Endodermal cell (in vitro differentiated cells): ENCODE measurements around the gene SPIRE2. TPM values are rescaled to one million over a fixed set of nuclear protein-coding genes. Genes with fewer than 3 reads are reported as not detected.
A peak's percentile ranks its signal among the peaks of the same experiment; 100 is the strongest.

Source experiments
- DNase-seq: peaks from one replicate; pipeline ENCODE4 v3.0.0-alpha.2; 2017
- H3K27ac ChIP-seq: 2 replicates; pipeline ENCODE4 v1.5.1; 2013; ENCODE audit warnings: mild to moderate bottlenecking, low read depth, low read length, moderate library complexity
- H3K27me3 ChIP-seq: 2 replicates; pipeline ENCODE4 v1.6.1; 2013; ENCODE audit warnings: mild to moderate bottlenecking, low read length, moderate library complexity; ENCODE audit not compliant: insufficient read depth, control insufficient read depth, poor library complexity, severe bottlenecking
- H3K36me3 ChIP-seq: 2 replicates; pipeline ENCODE4 v1.7.0; 2013; ENCODE audit warnings: mild to moderate bottlenecking, low read length, moderate library complexity; ENCODE audit not compliant: control insufficient read depth, insufficient read depth
- H3K4me1 ChIP-seq: one replicate; pipeline ENCODE4 v1.7.0; 2013; ENCODE audit warnings: low read length; ENCODE audit not compliant: control insufficient read depth, insufficient read depth
- H3K4me3 ChIP-seq: 2 replicates; pipeline ENCODE4 v1.5.1; 2013; ENCODE audit warnings: mild to moderate bottlenecking, low read length, moderate library complexity
- H3K9ac ChIP-seq: 2 replicates; pipeline ENCODE4 v1.6.1; 2013; ENCODE audit warnings: mild to moderate bottlenecking, low read length, moderate library complexity; ENCODE audit not compliant: poor library complexity, severe bottlenecking; ENCODE audit errors: extremely low read depth
- H3K9me3 ChIP-seq: 2 replicates; pipeline ENCODE4 v1.6.1; 2013; ENCODE audit warnings: mild to moderate bottlenecking, low read length, moderate library complexity; ENCODE audit not compliant: control insufficient read depth
- H3K27ac Mint-ChIP-seq: 2 replicates; pipeline ENCODE4 v1.8.0; 2020; ENCODE audit warnings: mixed read lengths
- H3K27me3 Mint-ChIP-seq: 2 replicates; pipeline ENCODE4 v1.8.0; 2021; ENCODE audit warnings: mild to moderate bottlenecking, mixed read lengths; ENCODE audit not compliant: insufficient read depth
- H3K36me3 Mint-ChIP-seq: 2 replicates; pipeline ENCODE4 v1.8.0; 2020; ENCODE audit warnings: low read depth, mixed read lengths
- H3K4me1 Mint-ChIP-seq: 2 replicates; pipeline ENCODE4 v1.8.0; 2020; ENCODE audit warnings: mixed read lengths
- H3K4me3 Mint-ChIP-seq: 2 replicates; pipeline ENCODE4 v1.8.0; 2020; ENCODE audit warnings: mild to moderate bottlenecking, moderate library complexity, mixed read lengths
- H3K9me3 Mint-ChIP-seq: 2 replicates; pipeline ENCODE4 v1.8.0; 2020; ENCODE audit warnings: mild to moderate bottlenecking, mixed read lengths
- WGBS, 2 experiments: methylation state at CpG; one replicate each; pipeline versions ENCODE4 v1.1.5 to v1.1.7; 2013; ENCODE audit warnings: missing lambda C conversion rate in 2 of 2, mixed read lengths in 1 of 2; ENCODE audit not compliant: insufficient coverage in 1 of 2, insufficient read length in 1 of 2; 5-methylcytosine and 5-hydroxymethylcytosine counted together
- total RNA-seq, 2 donors: library from RNA; stranded (reverse); fragmentation: NEBNext Ultra II Directional in 1 of 2; extraction: Animal tissue kit (Norgen Biotek cat#: 25700) in 1 of 2; gene quantifications; 2 replicates in 1 of 2; 3 replicates in 1 of 2; pipeline ENCODE4 v1.2.1, GENCODE V29; 2021
- TF ChIP-seq, protein P1 (sequence below): fragments of 200-600 bp; sonication (generic); conservative IDR thresholded peaks from 2 replicates; pipeline ENCODE4 v1.5.0; 2021; ENCODE audit warnings: antibody characterized with exemption, mild to moderate bottlenecking

SPIRE2 gene
- total RNA-seq, 2 donors from 2014 or later = 12.8 to 12.9 TPM

DNA sequence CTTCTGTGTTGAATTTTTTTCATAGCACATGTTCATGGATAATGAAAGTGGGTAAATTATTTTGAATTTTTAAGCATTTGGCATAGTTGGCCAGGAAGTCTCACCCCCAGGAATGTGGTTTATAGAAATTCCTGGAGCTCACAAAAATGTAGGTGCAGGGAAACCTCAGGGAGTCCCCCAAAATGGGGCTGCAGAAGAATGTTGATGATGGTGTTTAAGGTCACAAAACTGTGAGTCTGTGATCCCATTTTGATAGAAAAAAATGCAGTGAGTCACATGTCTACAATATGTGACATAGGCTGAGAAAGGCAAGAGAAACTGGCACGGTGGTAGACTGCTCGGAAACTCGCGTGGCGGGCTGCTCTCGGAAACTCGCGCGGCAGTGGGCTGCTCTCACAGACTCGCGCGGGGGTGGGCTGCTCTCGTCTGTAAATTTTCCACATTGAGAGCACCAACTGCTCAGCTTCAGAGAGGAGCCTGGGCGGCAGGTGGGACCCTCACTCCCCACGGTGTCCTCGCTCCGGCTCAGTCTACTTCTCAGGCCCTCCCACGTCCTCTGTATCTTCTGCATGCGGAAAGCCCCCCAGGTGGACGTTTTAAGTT is 71.7 kb downstream of the SPIRE2 start:
- peaks cover 67% of the 10 kb centered on the region for H3K36me3 ChIP-seq
- H3K4me3 Mint-ChIP-seq = no peak overlapping the region

GRCh38 chr16:89900885-89901284 is 72.6 kb downstream of the SPIRE2 start:
- H3K9me3 Mint-ChIP-seq = peaks cover 2% of the 10 kb centered on the region
- WGBS, 2 experiments = 93 to 94% methylated on average over 14 to 17 of the region's 17 CpGs
- no peak overlapping the region for H3K4me3 Mint-ChIP-seq
- TF ChIP-seq, protein P1, sequence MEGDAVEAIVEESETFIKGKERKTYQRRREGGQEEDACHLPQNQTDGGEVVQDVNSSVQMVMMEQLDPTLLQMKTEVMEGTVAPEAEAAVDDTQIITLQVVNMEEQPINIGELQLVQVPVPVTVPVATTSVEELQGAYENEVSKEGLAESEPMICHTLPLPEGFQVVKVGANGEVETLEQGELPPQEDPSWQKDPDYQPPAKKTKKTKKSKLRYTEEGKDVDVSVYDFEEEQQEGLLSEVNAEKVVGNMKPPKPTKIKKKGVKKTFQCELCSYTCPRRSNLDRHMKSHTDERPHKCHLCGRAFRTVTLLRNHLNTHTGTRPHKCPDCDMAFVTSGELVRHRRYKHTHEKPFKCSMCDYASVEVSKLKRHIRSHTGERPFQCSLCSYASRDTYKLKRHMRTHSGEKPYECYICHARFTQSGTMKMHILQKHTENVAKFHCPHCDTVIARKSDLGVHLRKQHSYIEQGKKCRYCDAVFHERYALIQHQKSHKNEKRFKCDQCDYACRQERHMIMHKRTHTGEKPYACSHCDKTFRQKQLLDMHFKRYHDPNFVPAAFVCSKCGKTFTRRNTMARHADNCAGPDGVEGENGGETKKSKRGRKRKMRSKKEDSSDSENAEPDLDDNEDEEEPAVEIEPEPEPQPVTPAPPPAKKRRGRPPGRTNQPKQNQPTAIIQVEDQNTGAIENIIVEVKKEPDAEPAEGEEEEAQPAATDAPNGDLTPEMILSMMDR = no peak
- Histone ChIP-seq H3K36me3 (peaks cover 68% of the 10 kb centered on the region), H3K27me3 (no peaks in the 10 kb centered on the region), H3K9ac (no peak overlapping the region), H3K4me3 (no peak overlapping the region), H3K9me3 (no peaks in the 10 kb centered on the region), H3K27ac (no peak overlapping the region), H3K4me1 (no peaks in the 10 kb centered on the region)
- H3K27me3 Mint-ChIP-seq = no peaks in the 10 kb centered on the region
- peaks cover 66% of the 10 kb centered on the region for H3K36me3 Mint-ChIP-seq
- H3K4me1 Mint-ChIP-seq = no peaks in the 10 kb centered on the region
- no peak for DNase-seq
- H3K27ac Mint-ChIP-seq = no peak overlapping the region

More for the DNA sequence above, 71.7 kb downstream of the SPIRE2 start:
- Mint-ChIP-seq H3K27me3 (no peaks in the 10 kb centered on the region), H3K36me3 (peaks cover 66% of the 10 kb centered on the region), H3K9me3 (no peaks in the 10 kb centered on the region), H3K27ac (peak overlapping the region; percentile 66), H3K4me1 (no peaks in the 10 kb centered on the region)
- no peaks in the 10 kb centered on the region for H3K4me1 ChIP-seq
- WGBS, 2 experiments = 96 to 98% methylated on average over 20 of the region's 20 CpGs
- H3K9me3 ChIP-seq = no peaks in the 10 kb centered on the region
- no peak for DNase-seq
- no peak overlapping the region for H3K27ac ChIP-seq
- TF ChIP-seq, protein P1 = no peak
- no peak overlapping the region for H3K4me3 ChIP-seq
- H3K27me3 ChIP-seq = no peaks in the 10 kb centered on the region
- H3K9ac ChIP-seq = no peak overlapping the region

GRCh38 chr16:89902980-89903379 is 74.7 kb downstream of the SPIRE2 start:
- WGBS, 2 experiments = 95 to 96% methylated on average over 10 to 11 of the region's 11 CpGs
- Histone ChIP-seq H3K4me3 (no peak overlapping the region), H3K36me3 (peaks cover 68% of the 10 kb centered on the region), H3K4me1 (no peaks in the 10 kb centered on the region), H3K27me3 (no peaks in the 10 kb centered on the region), H3K9me3 (peaks cover 11% of the 10 kb centered on the region), H3K27ac (peak overlapping the region; percentile 38), H3K9ac (no peak overlapping the region)
- Mint-ChIP-seq H3K36me3 (peaks cover 64% of the 10 kb centered on the region), H3K4me3 (no peak overlapping the region), H3K4me1 (no peaks in the 10 kb centered on the region), H3K27ac (no peak overlapping the region), H3K9me3 (peaks cover 13% of the 10 kb centered on the region), H3K27me3 (no peaks in the 10 kb centered on the region)
- TF ChIP-seq, protein P1 = no peak
- DNase-seq = no peak
